NCI-H1105 (cell line): ENCODE data around the gene NFKBIZ.

Source experiments
- DNase-seq: peaks from one replicate; lab custom pipeline; 2025; lab: John Stamatoyannopoulos, UW

Gene NFKBIZ, protein sequence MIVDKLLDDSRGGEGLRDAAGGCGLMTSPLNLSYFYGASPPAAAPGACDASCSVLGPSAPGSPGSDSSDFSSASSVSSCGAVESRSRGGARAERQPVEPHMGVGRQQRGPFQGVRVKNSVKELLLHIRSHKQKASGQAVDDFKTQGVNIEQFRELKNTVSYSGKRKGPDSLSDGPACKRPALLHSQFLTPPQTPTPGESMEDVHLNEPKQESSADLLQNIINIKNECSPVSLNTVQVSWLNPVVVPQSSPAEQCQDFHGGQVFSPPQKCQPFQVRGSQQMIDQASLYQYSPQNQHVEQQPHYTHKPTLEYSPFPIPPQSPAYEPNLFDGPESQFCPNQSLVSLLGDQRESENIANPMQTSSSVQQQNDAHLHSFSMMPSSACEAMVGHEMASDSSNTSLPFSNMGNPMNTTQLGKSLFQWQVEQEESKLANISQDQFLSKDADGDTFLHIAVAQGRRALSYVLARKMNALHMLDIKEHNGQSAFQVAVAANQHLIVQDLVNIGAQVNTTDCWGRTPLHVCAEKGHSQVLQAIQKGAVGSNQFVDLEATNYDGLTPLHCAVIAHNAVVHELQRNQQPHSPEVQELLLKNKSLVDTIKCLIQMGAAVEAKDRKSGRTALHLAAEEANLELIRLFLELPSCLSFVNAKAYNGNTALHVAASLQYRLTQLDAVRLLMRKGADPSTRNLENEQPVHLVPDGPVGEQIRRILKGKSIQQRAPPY

DNA sequence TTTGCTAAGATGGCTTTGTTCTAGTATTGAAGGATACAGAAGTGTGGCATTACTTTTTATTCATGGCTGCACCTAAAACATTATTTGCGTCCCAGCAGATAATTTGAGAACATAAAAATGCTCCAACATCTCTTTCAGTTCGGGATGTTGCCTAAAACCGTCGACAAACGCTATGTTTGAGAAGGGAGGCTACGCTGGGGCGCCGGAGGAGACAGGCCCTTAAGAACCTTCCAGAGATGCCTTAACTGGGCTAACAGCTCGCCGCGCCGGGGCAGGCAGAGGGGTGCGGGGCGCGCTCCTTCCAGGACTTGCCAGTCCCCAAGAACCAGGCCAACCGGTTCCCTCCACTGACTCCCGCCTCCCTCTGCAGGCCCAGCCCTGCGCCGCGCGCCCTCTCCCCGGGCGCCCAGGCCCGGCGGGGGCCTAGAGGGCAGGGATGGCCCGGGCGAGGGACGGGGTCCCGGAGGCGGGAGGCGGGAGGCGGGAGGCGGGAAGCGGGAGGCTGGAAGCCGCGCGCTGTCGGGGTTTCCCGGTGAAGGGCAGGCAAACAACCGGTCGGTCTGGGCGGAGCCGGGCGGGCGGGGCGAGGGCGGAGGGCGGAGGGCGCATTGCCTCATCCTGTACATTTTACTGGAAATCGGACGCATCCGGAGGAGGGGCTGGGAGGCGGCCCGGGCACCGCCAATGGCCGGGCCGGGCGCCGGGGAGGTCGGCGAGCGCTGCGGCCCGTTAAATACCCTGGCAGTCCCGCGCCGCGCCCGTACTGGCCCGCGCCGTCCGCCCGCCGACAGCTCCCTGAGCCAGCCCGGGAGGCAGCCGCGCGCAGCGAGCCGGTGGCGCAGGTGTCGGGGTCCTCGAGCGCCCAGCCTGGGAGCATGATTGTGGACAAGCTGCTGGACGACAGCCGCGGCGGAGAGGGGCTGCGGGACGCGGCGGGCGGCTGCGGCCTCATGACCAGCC is at the start of gene NFKBIZ:
TSS of gene NFKBIZ (plus strand) at position 761 of the 960 bp plus-strand sequence. CDS start at position 876, 115 bp downstream.
- DNase-seq, result peak; percentile 76

DNA sequence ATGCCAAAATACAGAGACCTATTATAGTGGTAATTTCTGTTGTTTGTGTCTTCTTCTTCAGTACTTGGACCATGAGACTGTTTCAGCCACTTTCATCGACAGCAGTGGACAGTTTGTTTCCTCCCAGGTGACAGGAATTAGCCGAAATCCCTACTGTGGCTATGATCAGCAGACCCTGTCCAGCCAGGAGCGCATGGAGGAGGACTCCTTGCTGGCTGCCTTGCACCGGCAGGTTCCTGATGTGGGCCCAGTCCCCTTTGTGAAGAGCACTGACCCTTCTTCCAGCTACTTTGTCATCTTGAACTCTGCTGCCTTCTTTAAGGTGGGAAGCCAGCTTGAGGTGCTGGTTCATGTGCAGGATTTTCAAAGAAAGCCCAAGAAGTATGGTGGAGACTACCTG is 48.1 kb upstream of the NFKBIZ start:
- no peak for DNase-seq

DNA sequence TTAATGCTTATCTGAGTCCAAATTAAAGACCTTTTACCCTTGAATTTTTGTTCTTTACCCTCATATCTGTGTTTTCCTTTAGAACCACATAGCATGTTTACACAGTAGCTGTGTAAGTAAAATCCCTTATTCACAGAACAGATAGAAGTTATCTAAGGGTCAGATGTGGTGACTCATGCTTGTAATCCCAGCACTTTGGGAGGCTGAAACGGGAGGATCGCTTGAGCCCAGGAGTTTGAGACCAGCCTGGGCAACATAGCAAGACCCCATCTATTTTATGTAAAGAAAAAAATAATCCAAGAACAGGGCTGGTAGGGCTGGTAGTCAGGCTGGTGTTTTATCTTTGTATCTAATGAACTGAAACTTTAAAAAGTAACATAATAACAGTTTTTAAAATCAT is 47.1 kb upstream of the NFKBIZ start:
- DNase-seq, result no peak

DNA sequence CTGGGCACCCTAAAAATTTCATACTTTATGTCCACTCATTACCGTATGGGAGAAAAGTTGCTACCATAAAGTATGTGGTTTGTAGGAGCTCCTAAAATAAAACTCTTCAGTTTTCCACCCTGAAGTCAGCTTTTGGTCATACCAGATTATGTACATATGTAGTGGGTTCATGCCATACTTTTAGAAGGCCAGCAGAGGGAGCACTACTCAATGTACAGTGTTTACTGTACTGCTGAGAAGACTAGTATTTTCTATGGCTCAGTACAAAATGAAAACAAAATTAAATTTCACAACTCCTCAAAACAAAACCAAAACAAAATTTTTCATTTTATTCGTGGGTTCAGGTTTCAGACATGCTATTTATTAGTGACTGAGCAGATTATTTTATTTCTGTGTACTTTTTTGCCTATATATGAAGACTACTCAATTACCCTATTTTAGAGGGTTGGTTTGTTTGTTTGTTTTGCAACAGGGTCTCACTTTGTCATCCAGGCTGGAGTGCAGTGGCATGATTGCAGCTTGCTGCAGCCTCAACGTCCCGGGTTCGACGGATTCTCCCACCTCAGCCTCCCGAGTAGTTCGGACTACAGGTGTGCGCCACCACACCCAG is 46.0 kb upstream of the NFKBIZ start:
- DNase-seq, result peak; percentile 36

DNA sequence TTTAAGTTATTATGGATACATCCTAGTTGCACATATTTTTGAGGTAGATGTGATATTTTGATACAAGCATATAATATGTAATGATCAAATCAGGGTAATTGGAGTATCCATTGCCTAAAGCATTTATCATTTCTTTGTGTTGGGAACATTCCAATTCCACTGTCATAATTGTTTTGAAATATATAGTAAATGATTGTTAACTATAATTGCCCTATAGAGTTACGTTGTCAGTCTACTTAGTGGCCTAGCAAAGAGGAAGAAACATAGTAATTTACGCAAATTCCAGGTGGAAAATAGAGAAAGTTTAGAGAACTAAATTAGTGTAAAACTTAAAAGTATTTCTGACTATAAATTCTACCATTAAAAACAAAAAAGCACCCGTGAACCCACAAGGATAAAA is 45.4 kb upstream of the NFKBIZ start:
- no peak for DNase-seq

DNA sequence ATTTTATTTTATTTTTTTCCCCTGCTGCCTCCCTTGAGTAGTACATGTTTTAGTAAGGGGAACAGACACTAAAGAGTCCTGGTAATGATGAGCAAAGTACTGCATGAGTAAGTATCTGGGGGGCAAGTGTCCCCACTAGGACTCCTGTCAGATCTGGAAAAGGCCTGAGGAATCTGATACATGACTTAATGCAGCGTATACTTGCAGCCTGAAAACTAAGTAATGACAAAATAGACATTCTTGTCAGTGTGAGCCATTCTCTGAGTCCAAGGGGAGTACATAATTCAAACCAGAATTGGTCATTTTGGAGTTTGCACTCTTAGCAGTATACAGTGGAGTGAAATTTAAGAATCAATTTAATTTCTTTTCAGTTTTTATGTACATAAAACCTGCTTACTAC is 42.8 kb upstream of the NFKBIZ start:
- no peak for DNase-seq

DNA sequence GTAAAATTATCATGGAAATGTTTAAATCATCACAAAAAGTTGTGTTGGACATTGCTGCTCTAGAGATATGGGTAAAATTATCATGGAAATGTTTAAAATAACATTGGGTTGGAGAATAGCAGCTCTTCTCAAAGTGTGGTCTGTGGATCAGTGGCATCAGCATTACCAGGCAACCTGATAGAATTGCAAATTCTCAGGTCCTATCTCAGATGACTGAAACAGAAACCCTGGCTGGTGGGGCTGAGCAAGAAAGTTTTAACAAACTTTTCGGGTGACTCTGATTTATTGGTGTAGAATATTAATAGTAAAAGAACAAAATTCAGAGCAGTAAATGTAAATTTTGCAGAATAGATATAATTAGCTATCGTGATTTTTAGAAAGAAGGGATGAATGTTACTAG is 41.4 kb upstream of the NFKBIZ start:
- DNase-seq, result no peak

DNA sequence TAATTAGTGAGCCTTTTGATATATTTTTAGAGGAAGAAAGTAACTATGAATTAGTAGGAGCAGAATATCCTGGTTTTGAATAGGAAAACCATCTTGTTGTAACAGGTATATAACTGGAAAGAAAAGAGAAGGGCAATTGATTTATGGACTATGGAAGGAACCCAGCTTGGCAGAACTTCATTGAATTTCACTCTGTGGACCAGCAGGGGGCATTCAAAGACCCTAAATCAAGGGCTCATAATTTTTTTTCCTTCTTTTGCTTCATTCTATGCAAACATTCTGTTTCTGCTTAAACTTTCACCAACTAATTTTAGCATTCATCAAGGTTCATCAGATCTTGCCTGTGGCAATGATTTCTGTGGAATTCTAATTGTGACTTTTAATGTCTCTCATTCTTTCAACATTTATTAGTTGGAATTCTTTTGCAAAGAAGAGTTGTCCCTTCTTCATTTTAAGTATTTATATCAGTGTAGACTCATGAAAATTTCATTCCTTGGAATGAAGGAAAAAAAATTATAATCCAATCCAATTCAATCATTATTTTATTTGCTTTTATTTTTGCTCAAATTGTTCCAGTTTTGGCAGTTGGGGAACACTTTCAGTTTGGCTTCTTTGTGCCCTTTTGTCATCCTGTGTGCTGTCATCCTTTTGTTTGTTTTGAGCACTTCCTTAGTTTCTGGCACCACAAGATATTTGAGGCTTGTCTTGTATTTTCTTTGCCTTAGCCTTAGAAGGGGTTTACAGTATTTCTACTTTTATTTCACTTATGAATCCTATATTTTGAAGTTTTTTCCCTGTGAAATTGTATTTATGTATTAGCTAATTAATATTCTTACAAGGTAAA is 39.9 kb upstream of the NFKBIZ start:
- DNase-seq, result no peak

DNA sequence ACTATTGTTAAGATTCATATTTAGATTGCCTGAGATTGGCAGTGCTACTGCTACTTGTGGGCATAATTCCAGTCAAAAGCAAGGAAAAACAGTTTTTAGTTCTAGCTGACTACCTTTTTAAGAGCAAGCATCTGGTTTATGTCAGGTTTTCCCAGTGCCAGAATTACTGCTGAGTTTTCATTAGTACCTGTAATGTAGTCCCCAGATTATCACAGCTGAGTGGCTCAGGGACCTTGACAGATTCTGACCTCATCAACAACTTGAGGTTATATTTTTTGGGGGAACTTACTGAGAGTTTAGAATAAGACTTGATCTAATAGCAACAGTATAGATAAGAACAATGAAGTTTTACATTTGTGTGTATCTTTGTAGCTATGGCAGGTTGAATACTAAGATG is 39.3 kb upstream of the NFKBIZ start:
- DNase-seq, result no peak

DNA sequence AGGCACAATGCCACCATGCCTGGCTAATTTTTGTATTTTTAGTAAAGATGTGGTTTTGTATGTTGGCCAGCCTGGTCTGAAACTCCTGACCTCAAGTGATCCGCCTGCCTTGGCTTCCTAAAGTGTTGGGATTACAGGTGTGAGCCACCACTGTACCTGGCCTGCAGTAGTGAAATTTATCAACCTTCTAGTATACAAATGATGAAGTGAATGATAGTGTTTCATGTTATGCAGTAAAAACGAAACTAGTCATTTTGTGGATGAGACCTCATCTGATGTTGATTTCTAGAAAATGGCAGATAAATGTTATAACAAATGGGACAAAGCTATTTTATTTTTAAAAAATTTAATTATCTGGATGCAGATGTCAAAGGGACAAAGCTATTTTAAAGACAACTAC is 37.4 kb upstream of the NFKBIZ start:
- no peak for DNase-seq

DNA sequence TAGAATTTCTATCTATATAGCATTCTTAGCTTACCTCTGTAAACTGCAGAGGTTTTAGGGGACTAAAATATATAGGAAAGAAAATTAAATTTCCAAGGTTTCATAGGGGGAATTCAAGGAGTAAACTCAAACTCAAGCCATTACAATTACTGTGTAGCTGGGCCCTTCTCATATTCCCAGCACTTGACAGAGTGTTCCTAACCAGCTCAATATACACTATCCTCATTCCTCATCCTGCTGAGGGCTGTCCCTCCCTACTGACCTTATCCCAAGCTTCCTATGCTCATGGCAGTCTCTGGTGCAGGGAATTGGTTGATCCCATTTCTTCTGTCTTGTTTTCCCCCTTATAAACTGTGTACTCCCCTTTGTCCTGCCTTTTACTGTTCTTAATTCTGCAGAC is 36.4 kb upstream of the NFKBIZ start:
- DNase-seq, result no peak

DNA sequence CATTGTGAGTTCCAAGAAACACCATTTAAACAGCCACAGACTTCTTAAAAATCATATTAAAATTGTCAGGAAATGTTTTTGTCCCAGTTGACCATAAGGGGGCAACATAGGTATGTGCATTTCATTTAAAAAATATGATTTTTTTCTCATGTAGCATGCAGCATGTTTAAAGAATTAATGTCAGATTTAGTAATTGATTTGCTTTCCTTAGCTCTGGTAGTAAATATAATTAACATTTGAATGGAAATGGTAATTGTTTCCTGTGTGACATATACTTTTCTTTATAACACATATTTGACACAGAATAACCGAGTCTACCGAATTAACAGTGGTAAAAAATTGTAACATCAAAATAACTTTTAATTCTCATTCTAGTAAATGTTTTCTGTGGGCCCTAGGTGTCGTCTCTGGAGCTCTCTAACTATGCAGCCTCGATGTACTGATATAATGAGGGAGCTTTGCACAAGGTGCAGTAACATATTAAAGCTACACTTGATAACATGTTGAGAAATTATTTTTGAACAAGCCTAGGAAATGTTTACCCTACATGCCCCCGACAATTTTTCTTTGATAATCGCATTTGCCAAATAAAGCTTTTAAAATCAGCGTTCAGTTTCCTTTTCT is 35.4 kb upstream of the NFKBIZ start:
- DNase-seq, result no peak

DNA sequence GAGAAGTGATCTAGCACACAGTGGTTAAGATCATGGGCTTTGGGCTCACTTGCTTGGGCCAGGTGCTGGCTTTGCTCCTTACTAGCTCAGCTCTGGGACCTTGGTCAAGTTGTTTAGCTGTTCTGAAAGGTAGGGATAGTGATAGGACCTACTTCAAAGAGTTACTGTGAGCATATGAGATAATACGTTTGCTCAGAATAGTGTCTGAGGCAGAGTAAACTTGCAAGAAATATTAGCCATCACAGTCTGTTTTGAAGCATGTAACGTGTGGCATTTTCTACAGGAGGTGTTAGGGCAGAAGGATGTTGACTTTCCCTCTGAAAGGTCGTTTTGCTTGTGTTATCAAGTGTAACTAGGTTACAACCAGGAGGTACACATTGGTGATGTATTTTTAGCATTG is 34.5 kb upstream of the NFKBIZ start:
- DNase-seq, result no peak

DNA sequence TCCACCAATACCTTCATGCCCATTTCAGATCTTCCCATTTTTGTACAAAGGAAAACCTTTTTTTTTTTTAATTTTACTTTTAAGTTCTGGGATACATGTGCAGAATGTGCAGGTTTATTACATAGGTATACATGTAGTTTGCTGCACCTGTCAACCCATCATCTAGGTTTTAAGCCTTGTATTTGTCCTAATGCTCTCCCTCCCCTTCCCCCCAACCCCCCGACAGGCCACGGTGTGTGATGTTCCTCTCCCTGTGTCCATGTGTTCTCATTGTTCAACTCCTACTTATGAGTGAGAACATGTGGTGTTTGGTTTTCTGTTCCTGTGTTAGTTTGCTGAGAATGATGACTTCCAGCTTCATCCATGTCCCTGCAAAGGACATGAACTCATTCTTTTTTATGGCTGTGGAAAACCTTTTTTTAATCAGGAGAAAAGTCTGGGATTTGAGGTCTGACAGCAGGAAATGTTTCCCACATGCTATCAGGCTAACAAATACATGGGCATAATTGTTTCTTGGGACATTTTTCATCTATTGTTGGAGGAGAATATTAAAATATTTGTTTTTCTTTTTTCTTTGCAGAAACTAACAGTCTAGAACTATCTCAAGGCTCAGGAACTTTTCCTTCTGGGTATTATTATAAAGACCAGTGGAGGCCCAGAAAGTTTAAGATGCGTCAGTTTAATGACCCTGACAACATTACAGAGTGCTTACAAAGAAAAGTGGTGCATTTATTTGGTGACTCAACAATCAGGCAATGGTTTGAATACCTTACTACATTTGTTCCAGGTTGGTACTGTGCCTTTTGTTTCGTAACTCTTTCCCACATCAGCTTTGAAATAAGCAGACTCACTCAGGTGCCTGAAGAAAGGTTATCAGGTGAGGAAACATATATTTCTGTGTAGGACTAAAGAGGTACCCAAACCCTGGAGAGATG is 32.8 kb upstream of the NFKBIZ start:
- DNase-seq, result no peak

DNA sequence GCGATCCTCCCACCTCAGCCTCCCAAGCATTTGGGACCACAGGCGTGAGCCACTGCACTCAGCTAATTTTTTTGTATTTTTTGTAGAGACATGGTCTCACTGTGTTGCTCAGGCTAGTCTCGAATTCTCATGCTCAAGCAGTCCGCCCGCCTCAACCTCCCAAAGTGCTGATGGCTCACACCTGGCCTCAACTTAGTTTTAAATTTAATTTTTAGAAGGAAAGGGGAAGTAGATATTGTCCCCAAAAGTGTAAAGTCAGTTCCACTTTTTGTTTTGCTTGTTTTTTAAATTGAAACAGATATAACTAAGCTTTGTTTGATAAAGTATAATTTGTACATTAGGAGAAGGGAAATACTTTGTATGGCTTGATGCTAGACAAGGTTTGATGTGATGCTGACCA is 31.3 kb upstream of the NFKBIZ start:
- DNase-seq, result no peak

DNA sequence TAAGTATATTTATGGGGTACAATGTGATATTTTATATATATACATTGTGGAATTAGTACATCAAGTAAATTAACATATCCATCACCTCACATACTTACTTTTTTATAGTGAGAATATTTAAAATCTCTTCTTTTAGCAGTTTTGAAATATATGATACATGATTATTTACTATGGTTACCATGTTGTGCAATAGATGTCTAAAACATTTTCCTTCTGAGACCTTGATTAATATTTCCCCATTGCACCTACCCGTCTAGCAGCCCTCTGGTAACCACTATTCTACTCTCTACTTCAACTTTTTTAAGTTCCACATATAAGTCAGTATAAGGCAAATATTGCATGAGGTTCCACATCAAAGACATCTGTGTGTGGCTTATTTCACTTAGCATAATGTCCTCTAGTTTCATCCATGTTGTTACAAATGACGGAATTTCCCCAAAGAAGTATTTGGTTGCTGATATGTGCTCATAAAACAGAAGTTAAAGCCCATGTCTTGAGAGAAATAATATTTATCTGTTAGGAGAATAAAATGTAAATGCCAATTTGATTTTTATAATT is 29.6 kb upstream of the NFKBIZ start:
- no peak for DNase-seq

DNA sequence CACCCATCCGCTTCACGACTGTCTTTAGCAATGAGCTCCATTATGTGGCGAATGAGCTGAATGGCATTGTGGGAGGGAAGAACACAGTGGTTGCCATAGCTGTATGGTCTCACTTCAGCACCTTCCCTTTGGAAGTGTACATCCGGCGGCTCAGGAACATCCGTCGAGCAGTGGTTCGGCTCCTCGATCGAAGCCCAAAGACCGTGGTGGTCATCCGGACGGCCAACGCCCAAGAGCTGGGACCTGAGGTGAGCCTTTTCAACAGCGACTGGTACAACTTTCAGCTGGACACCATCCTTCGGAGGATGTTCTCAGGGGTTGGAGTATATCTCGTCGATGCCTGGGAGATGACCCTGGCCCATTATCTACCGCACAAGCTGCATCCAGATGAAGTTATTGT is 27.8 kb upstream of the NFKBIZ start:
- DNase-seq, result no peak

DNA sequence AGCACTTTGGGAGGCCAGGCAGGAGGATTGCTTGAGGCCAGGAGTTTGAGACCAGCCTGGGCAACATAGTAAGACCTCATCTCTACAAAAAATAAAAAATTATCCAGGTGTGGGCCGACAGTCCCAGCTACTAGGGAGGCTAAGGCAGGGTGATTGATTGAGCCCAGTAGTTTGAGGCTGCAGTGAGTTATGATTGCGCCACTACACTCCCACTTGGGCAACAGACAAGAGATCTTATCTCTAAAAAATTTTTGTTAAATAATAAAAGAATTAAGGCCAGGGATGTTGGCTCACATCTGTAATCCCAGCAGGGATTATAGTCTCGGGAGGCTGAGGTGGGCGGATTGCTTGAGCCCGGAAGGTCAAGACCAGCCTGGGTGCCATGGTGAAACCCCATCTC is 25.8 kb upstream of the NFKBIZ start:
- DNase-seq, result no peak

DNA sequence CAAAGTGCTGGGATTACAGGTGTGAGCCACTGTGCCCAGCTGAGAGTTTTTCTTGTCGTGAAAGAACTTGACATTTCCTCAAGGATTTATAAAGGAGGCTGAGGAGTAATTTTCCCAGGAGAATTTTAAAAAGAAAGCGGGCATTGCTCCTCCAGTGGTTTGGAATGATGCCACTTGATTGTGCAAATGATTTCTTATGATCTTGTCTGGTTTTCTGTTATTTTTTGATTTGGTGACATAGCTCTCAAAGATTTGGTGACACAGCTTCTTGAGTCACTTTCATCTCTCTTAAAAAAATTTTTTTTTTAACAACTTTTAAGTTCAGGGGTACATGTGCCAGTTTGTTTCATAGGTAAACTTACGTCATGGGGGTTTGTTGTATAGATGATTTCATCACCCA is 24.6 kb upstream of the NFKBIZ start:
- no peak for DNase-seq
